Tibial nerve (tissue), 3 donors: Measurements from ENCODE around the gene ITIH2.

Experiments used
- POLR2A ChIP-seq, 2 donors: fragments of 450-650 bp; IDR thresholded peaks; one replicate each; pipeline ENCODE4 v1.6.1; 2017; ENCODE audit warnings: antibody characterized with exemption in 2 of 2, mild to moderate bottlenecking in 2 of 2, moderate library complexity in 2 of 2
- TF ChIP-seq, protein P1 (sequence below), 5 experiments: fragments of 200-600 bp in 3 of 5; fragments of 450-650 bp in 2 of 5; sonication (generic) in 3 of 5; IDR thresholded peaks; one replicate each; pipeline ENCODE4 v1.5.1; 2016 to 2019; ENCODE audit warnings: antibody characterized with exemption in 5 of 5, mild to moderate bottlenecking in 3 of 5, moderate library complexity in 2 of 5

DNA sequence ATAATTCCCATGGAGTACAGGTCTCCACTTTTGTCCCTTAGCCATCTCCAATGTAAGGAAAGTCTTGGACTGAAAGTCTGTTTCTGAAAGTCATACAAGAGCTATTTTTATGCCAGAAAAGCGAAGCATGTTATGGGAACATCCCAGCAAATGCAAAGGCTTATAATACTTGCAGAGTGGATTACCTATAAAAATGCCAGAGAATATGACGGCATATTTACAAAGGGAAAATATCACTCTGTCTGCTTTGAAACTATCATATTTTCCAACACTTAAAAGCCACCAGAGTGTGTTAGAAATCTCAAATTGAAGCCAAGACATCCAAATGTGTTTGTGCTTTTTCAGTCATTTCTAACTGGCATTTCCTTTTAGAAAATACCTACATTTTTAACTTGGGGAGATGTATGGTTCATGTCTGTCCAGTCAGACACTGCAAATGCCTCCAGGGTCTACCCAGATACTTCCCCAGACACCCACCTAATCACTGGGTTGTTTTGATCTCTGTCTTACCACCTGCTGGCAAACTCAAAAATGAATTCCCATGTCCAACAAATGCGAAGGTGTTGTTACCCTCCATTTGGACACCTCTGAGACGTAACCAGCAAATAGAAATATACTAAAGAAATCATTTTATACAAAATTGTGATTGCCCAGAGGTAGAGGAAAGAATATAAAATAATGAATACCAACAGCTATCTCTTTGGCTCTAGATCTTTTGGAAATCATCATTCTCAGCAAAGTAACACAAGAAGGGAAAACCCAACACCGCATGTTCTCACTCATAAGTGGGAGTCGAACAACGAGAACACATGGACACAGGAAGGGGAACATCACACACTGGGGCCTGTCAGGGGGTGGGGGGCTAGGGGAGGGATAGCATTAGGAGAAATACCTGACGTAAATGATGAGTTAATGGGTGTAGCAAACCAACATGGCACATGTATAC is 1.2 kb downstream of the ITIH2 start:
- TF ChIP-seq POLR2A (IDR thresholded peaks at IDR 0.05), result no peak
- TF ChIP-seq, protein P1, sequence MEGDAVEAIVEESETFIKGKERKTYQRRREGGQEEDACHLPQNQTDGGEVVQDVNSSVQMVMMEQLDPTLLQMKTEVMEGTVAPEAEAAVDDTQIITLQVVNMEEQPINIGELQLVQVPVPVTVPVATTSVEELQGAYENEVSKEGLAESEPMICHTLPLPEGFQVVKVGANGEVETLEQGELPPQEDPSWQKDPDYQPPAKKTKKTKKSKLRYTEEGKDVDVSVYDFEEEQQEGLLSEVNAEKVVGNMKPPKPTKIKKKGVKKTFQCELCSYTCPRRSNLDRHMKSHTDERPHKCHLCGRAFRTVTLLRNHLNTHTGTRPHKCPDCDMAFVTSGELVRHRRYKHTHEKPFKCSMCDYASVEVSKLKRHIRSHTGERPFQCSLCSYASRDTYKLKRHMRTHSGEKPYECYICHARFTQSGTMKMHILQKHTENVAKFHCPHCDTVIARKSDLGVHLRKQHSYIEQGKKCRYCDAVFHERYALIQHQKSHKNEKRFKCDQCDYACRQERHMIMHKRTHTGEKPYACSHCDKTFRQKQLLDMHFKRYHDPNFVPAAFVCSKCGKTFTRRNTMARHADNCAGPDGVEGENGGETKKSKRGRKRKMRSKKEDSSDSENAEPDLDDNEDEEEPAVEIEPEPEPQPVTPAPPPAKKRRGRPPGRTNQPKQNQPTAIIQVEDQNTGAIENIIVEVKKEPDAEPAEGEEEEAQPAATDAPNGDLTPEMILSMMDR (IDR thresholded peaks at IDR 0.05), result no peak
